ENCODE measurements around the gene MBLAC1. TPM values are rescaled to one million over a fixed set of nuclear protein-coding genes. Genes with fewer than 3 reads are reported as not detected.
A peak's percentile ranks its signal among the peaks of the same experiment; 100 is the strongest.

The MBLAC1 gene
- total and polyA plus RNA-seq, 9 of the 15 experiments (the other 6 are each of a cell fraction or from before 2014, with no cell fraction given): 0.03 to 3.1 (median 0.52) TPM

- in situ Hi-C loops (cut with MboI): no loop called here
- POLR2A ChIA-PET: interaction anchor here (0.6 to 4.6 kb wide), 5 partner anchors 9 to 86 kb away, joined by 4 to 115 read pairs (median 4); partner anchors contain the start of genes COPS6 and MBLAC1
- H3K36me3 ChIP-seq (ENCODE audit: control insufficient read depth, insufficient read depth, low read length): peaks cover 73% of the 10 kb centered on the region
- no peaks in the 10 kb centered on the region for H3K9me3 ChIP-seq (replicated peaks; ENCODE audit: control insufficient read depth, insufficient read depth, low read depth, low read length)
- peak overlapping the region; percentile 98 for H3K4me3 ChIP-seq
- H3K4me2 ChIP-seq (ENCODE audit: insufficient read depth, low read length): peak overlapping the region; percentile 92
- H3K4me1 ChIP-seq (replicated peaks in 1 of 2; ENCODE audit: control insufficient read depth in 2 of 2, insufficient read depth in 2 of 2, low read length in 2 of 2): peaks cover 9 to 41% of the 10 kb centered on the region in 2 experiments; a peak in 4 of 5 replicates
- peaks cover 3% of the 10 kb centered on the region for H3K9me1 ChIP-seq (ENCODE audit: control insufficient read depth, insufficient read depth, low read length)
- FAIRE-seq (no peak), ATAC-seq (no peak), DNase-seq (ENCODE audit: extremely low read depth in 1 of 4, low spot score in 3 of 4) (no peak)
- no peak overlapping the region for H2AFZ ChIP-seq (ENCODE audit: low read depth, low read length)
- peak overlapping the region; percentile 100; the same call in 2 of the 3 replicates for H3K27ac ChIP-seq (ENCODE audit: extremely low read depth, low read depth, low read length)
- BruUV-seq (replicated peaks): no TSS peak
- 94% methylated on average over 12 of the region's 12 CpGs for WGBS (ENCODE audit: insufficient coverage, low coverage, missing lambda C conversion rate)
- H3K9ac ChIP-seq (ENCODE audit: insufficient read depth in 1 of 2, low read depth in 2 of 2, low read length in 2 of 2): peak overlapping the region; percentile 74 to 99
- intact Hi-C loops (cut with micrococcal nuclease): no loop called here
- CTCF ChIA-PET (ENCODE audit: low intra/inter-chr PET ratio): no interaction called here
- TF ChIP-seq RBFOX2 (IDR thresholded peaks at IDR 0.05; ENCODE audit: low read depth, low read length) (peak; percentile 59; the same call in 1 of the 2 replicates), ZNF140 (CRISPR knock-in tag; IDR thresholded peaks at IDR 0.05) (no peak)
- H3K27me3 ChIP-seq (ENCODE audit: control insufficient read depth in 2 of 2, insufficient read depth in 2 of 2, low read length in 2 of 2): no peaks in the 10 kb centered on the region
- peaks cover 60% of the 10 kb centered on the region for H3K79me2 ChIP-seq (ENCODE audit: control insufficient read depth, insufficient read depth, low read length)
- peaks cover 38% of the 10 kb centered on the region for H4K20me1 ChIP-seq (replicated peaks; ENCODE audit: control insufficient read depth, insufficient read depth, low read length)
Observed at GRCh38 chr7:100099452-100099851, 27.3 kb upstream of the MBLAC1 start.

- H2AFZ ChIP-seq (ENCODE audit: low read depth, low read length): peak overlapping the region; percentile 91; the same call in 1 of the 2 replicates
- H3K4me1 ChIP-seq (replicated peaks in 1 of 2; ENCODE audit: control insufficient read depth in 2 of 2, insufficient read depth in 2 of 2, low read length in 2 of 2): peaks cover 9 to 41% of the 10 kb centered on the region in 2 experiments; a peak in 4 of 5 replicates
- H4K20me1 ChIP-seq (replicated peaks; ENCODE audit: control insufficient read depth, insufficient read depth, low read length): peaks cover 34% of the 10 kb centered on the region
- in situ Hi-C loops (cut with MboI): no loop called here
- peak; percentile 62 for FAIRE-seq
- intact Hi-C loops (cut with micrococcal nuclease): loop anchor here (1.0 to 2.0 kb wide), 3 partner anchors 18 to 27 kb away; partner anchors contain the start of genes CNPY4 and TAF6
- H3K4me3 ChIP-seq: peak overlapping the region; percentile 98
- H3K9me1 ChIP-seq (ENCODE audit: control insufficient read depth, insufficient read depth, low read length): peaks cover 3% of the 10 kb centered on the region
- peaks cover 56% of the 10 kb centered on the region for H3K79me2 ChIP-seq (ENCODE audit: control insufficient read depth, insufficient read depth, low read length)
- no peaks in the 10 kb centered on the region for H3K27me3 ChIP-seq (ENCODE audit: control insufficient read depth in 2 of 2, insufficient read depth in 2 of 2, low read length in 2 of 2)
- H3K9ac ChIP-seq (ENCODE audit: insufficient read depth in 1 of 2, low read depth in 2 of 2, low read length in 2 of 2): peak overlapping the region; percentile 99 to 100
- peak overlapping the region; percentile 100 for H3K27ac ChIP-seq (ENCODE audit: extremely low read depth, low read depth, low read length)
- ATAC-seq: peak; percentile 91
- DNase-seq (ENCODE audit: extremely low read depth in 1 of 4, low spot score in 3 of 4): peak; percentile 88 to 98 (median 92)
- H3K4me2 ChIP-seq (ENCODE audit: insufficient read depth, low read length): peak overlapping the region; percentile 92
- CTCF ChIA-PET (ENCODE audit: low intra/inter-chr PET ratio): no interaction called here
- no TSS peak for BruUV-seq (replicated peaks)
- H3K36me3 ChIP-seq (ENCODE audit: control insufficient read depth, insufficient read depth, low read length): peaks cover 68% of the 10 kb centered on the region
- POLR2A ChIA-PET: interaction anchor here (0.7 to 4.6 kb wide), 11 partner anchors 10 to 339 kb away, joined by 3 to 115 read pairs (median 5); partner anchors contain the start of genes COPS6, MBLAC1 and ZNF3
- H3K9me3 ChIP-seq (replicated peaks; ENCODE audit: control insufficient read depth, insufficient read depth, low read depth, low read length): no peaks in the 10 kb centered on the region
- WGBS (ENCODE audit: insufficient coverage, low coverage, missing lambda C conversion rate): under 1% methylated on average over 61 of the region's 61 CpGs
- TF ChIP-seq MYC (IDR thresholded peaks at IDR 0.05; ENCODE audit: low read depth, low read length) (peak; percentile 94), MYC (CRISPR knock-in tag; IDR thresholded peaks at IDR 0.05; ENCODE audit: borderline replicate concordance, low read depth) (peak; percentile 100), AFF4 (CRISPR knock-in tag; IDR thresholded peaks at IDR 0.05) (no peak; the same call in 1 of the 2 replicates), CLOCK (CRISPR knock-in tag; IDR thresholded peaks at IDR 0.05; ENCODE audit: borderline replicate concordance) (0 out of 2 replicates have a peak, but pooled peaks have one; percentile 43)
Observed at GRCh38 chr7:100100420-100101015, 26.2 kb upstream of the MBLAC1 start.
